K562 (cell line): ENCODE measurements around the gene AUNIP. TPM values are rescaled to one million over a fixed set of nuclear protein-coding genes. Genes with fewer than 3 reads are reported as not detected.

ENCODE experiments used
- CTCF ChIP-seq, 3 experiments: IDR thresholded peaks in 2 of 3; conservative IDR thresholded peaks in 1 of 3; 2 replicates each; pipeline ENCODE4 v1.5.1; 2011 to 2012; ENCODE audit warnings: low read length in 3 of 3, mild to moderate bottlenecking in 3 of 3, control low read depth in 2 of 3, improper control_type of control experiment in 1 of 3, inconsistent platforms in 1 of 3, low read depth in 1 of 3, mixed read lengths in 1 of 3, moderate library complexity in 1 of 3; ENCODE audit not compliant: insufficient read depth in 2 of 3
- CUX1 ChIP-seq: fragments of 200-800 bp; sonication (Bioruptor generic); IDR thresholded peaks from 2 replicates; pipeline ENCODE4 v1.6.1; 2016; ENCODE audit warnings: missing genetic modification characterization, missing compliant biosample characterization
- DEAF1 ChIP-seq: fragments of 450-650 bp; formaldehyde crosslinking; IDR thresholded peaks from 2 replicates; pipeline ENCODE4 v1.4.0; 2020; ENCODE audit warnings: mild to moderate bottlenecking, moderate library complexity
- GABPB1 ChIP-seq: sonication (generic); formaldehyde crosslinking; IDR thresholded peaks from 2 replicates; pipeline ENCODE4 v1.8.0; 2022; ENCODE audit warnings: mild to moderate bottlenecking, missing genetic modification reagents
- HLTF ChIP-seq: fragments of 450-650 bp; IDR thresholded peaks from 2 replicates; pipeline ENCODE4 v1.6.1; 2016
- MYNN ChIP-seq, 2 experiments: sonication (generic); formaldehyde crosslinking in 1 of 2; IDR thresholded peaks; 2 replicates each; pipeline versions ENCODE4 v1.5.0 to v1.6.1; 2016 to 2020; ENCODE audit warnings: antibody characterized with exemption in 1 of 2, missing genetic modification reagents in 1 of 2
- SIN3B ChIP-seq: fragments of 450-650 bp; IDR thresholded peaks from 2 replicates; pipeline ENCODE4 v1.6.1; 2017; ENCODE audit warnings: low read depth, mild to moderate bottlenecking, moderate library complexity
- STAG1 ChIP-seq: sonication (generic); formaldehyde crosslinking; IDR thresholded peaks from 2 replicates; pipeline ENCODE4 v1.5.0; 2020; ENCODE audit warnings: missing genetic modification reagents, borderline replicate concordance
- THRAP3 ChIP-seq: fragments of 450-650 bp; IDR thresholded peaks from 2 replicates; pipeline ENCODE4 v1.6.1; 2016; ENCODE audit warnings: mild to moderate bottlenecking, inconsistent platforms, borderline replicate concordance
- polyA plus RNA-seq, 8 experiments: library from polyadenylated mRNA; depleted of rRNA in 4 of 8; stranded (reverse) in 5 of 8; unstranded in 3 of 8; fragments of >200 nt; fragmentation: Nextera tagmentation in 2 of 8; fragmentation: Illumina TruSeq in 1 of 8; extraction: Ambion mirVana in 2 of 8; extraction: Trizol in 1 of 8; gene quantifications; 2 replicates each; pipeline versions ENCODE4 v1.2.1 to v1.2.3, GENCODE V29; 2011 to 2014; ENCODE audit warnings: inconsistent platforms in 1 of 8, missing spikeins in 1 of 8
- total RNA-seq, 7 experiments: library from RNA; depleted of rRNA in 6 of 7; stranded (reverse); fragments of >200 nt in 6 of 7; fragmentation: Illumina TruSeq in 2 of 7; extraction: Trizol in 2 of 7; gene quantifications; 2 replicates each; pipeline versions ENCODE4 v1.2.1 to v1.2.3, GENCODE V29; 2011 to 2021; ENCODE audit warnings: low replicate concordance in 1 of 7
- TF ChIP-seq, protein P1 (sequence below): sonication (generic); formaldehyde crosslinking; IDR thresholded peaks from 2 replicates; pipeline ENCODE4 v1.8.1; 2023; ENCODE audit warnings: missing genetic modification reagents, mild to moderate bottlenecking, borderline replicate concordance
- TF ChIP-seq, protein P2 (sequence below): fragments of 200-800 bp; sonication (Bioruptor generic); IDR thresholded peaks from 2 replicates; pipeline ENCODE4 v1.6.1; 2017; ENCODE audit warnings: missing genetic modification characterization, missing compliant biosample characterization

Gene AUNIP
- total and polyA plus RNA-seq, 9 of the 15 experiments (the other 6 are each of a cell fraction or from before 2014, with no cell fraction given), result 12.1 to 53.8 (median 47.1) TPM

DNA sequence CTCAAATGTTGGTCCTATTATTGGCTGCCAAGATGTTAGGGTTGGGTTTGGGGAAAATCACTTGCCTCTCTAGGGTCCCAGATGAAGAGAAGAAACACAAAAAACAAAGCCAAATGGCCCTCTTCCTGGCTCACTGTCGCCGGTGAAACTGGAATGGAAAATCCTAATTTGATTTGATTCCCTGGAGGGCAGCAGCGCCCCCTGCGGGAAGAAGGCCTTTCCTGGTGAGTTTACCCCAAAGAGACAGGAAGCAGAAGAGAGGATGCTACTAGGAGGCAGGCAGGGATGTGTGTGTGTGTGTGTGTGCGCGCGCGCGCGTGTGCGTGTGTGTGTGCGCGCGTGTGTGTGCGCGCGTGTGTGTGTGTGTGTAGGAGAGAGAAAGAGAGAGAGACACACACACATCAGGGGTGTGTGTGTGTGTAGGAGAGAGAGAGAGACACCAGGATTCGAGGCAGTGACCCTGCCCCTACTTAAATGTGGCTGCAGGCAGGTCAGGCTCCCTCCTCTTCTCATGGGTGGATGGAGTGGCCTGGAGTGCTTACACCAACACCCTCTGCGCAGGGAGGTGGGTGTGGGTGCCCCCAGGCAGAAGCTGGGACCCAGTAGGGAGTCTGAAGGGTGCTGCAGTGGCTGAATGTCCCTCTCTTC lies 62.3 kb downstream of the AUNIP start (continued):
- TF ChIP-seq GABPB1 (peak; percentile 37; the same call in 1 of the 2 replicates), STAG1 (CRISPR knock-in tag) (peak; percentile 75; the same call in 1 of the 2 replicates), HLTF (no peak), CUX1 (no peak), THRAP3 (no peak), MYNN (IDR thresholded peaks at IDR 0.05) (0 out of 2 replicates have a peak, but pooled peaks have one; percentile 55), MYNN (CRISPR knock-in tag; IDR thresholded peaks at IDR 0.05) (no peak), SIN3B (no peak), CTCF (IDR thresholded peaks at IDR 0.05 in 2 of 3, conservative IDR thresholded peaks at IDR 0.05 in 1 of 3; ENCODE audit: insufficient read depth in 2 of 3, low read depth in 1 of 3, low read length in 3 of 3) (peak; percentile 88 to 95 (median 89)), DEAF1 (CRISPR knock-in tag) (peak; percentile 72)
- TF ChIP-seq, protein P1, sequence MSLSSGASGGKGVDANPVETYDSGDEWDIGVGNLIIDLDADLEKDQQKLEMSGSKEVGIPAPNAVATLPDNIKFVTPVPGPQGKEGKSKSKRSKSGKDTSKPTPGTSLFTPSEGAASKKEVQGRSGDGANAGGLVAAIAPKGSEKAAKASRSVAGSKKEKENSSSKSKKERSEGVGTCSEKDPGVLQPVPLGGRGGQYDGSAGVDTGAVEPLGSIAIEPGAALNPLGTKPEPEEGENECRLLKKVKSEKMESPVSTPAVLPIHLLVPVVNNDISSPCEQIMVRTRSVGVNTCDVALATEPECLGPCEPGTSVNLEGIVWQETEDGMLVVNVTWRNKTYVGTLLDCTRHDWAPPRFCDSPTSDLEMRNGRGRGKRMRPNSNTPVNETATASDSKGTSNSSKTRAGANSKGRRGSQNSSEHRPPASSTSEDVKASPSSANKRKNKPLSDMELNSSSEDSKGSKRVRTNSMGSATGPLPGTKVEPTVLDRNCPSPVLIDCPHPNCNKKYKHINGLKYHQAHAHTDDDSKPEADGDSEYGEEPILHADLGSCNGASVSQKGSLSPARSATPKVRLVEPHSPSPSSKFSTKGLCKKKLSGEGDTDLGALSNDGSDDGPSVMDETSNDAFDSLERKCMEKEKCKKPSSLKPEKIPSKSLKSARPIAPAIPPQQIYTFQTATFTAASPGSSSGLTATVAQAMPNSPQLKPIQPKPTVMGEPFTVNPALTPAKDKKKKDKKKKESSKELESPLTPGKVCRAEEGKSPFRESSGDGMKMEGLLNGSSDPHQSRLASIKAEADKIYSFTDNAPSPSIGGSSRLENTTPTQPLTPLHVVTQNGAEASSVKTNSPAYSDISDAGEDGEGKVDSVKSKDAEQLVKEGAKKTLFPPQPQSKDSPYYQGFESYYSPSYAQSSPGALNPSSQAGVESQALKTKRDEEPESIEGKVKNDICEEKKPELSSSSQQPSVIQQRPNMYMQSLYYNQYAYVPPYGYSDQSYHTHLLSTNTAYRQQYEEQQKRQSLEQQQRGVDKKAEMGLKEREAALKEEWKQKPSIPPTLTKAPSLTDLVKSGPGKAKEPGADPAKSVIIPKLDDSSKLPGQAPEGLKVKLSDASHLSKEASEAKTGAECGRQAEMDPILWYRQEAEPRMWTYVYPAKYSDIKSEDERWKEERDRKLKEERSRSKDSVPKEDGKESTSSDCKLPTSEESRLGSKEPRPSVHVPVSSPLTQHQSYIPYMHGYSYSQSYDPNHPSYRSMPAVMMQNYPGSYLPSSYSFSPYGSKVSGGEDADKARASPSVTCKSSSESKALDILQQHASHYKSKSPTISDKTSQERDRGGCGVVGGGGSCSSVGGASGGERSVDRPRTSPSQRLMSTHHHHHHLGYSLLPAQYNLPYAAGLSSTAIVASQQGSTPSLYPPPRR (CRISPR knock-in tag), result no peak
- TF ChIP-seq, protein P2, sequence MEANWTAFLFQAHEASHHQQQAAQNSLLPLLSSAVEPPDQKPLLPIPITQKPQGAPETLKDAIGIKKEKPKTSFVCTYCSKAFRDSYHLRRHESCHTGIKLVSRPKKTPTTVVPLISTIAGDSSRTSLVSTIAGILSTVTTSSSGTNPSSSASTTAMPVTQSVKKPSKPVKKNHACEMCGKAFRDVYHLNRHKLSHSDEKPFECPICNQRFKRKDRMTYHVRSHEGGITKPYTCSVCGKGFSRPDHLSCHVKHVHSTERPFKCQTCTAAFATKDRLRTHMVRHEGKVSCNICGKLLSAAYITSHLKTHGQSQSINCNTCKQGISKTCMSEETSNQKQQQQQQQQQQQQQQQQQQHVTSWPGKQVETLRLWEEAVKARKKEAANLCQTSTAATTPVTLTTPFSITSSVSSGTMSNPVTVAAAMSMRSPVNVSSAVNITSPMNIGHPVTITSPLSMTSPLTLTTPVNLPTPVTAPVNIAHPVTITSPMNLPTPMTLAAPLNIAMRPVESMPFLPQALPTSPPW (CRISPR knock-in tag), result no peak
